Activated CD4-positive, alpha-beta T cell treated with anti-CD3 and anti-CD28 coated beads, Interleukin-2, amount 10 ng/mL, durations not matched to agents 7 days and 5 days (primary cell): ENCODE data around the gene KRTAP26-1. TPM values are rescaled to one million over a fixed set of nuclear protein-coding genes. Genes with fewer than 3 reads are reported as not detected.

Source experiments
- CTCF ChIA-PET: fragments of 350-600 bp; sonication (Branson Sonifier 250); formaldehyde crosslinking; loops from one replicate; lab custom pipeline; 2021; ENCODE audit warnings: antibody characterized with exemption; lab: Charles Lee
- POLR2A ChIA-PET: fragments of 350-600 bp; sonication (Branson Sonifier 250); formaldehyde crosslinking; loops from one replicate; lab custom pipeline; 2021; ENCODE audit warnings: antibody characterized with exemption; lab: Charles Lee
- DNase-seq: peaks from one replicate; pipeline ENCODE4 v3.0.0-alpha.2; 2020
- H3K27ac Mint-ChIP-seq: one replicate; pipeline ENCODE4 v1.8.0; 2021; ENCODE audit warnings: mild to moderate bottlenecking, moderate library complexity, mixed read lengths
- H3K27me3 Mint-ChIP-seq: one replicate; pipeline ENCODE4 v1.8.0; 2021; ENCODE audit warnings: mixed read lengths
- H3K36me3 Mint-ChIP-seq: one replicate; pipeline ENCODE4 v1.8.0; 2021; ENCODE audit warnings: low read depth, mixed read lengths
- H3K4me1 Mint-ChIP-seq: one replicate; pipeline ENCODE4 v1.8.0; 2021; ENCODE audit warnings: mixed read lengths
- H3K4me3 Mint-ChIP-seq: one replicate; pipeline ENCODE4 v1.8.0; 2021; ENCODE audit warnings: mild to moderate bottlenecking, moderate library complexity, mixed read lengths
- H3K9me3 Mint-ChIP-seq: one replicate; pipeline ENCODE4 v1.8.0; 2021; ENCODE audit warnings: mixed read lengths
- total RNA-seq, 2 experiments: library from RNA; stranded (reverse); gene quantifications; one replicate each; pipeline ENCODE4 v1.2.3, GENCODE V29; 2021

KRTAP26-1 gene, protein sequence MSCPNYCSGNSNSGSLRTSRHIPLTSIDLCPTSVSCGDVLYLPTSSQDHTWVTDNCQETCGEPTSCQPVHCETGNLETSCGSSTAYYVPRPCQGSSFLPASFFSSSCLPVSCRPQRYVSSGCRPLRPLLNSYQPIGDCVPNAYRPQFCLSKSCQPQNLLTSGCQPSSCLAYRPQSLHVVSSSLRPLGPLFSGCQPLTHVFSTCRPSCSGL
- total RNA-seq: not detected

DNA sequence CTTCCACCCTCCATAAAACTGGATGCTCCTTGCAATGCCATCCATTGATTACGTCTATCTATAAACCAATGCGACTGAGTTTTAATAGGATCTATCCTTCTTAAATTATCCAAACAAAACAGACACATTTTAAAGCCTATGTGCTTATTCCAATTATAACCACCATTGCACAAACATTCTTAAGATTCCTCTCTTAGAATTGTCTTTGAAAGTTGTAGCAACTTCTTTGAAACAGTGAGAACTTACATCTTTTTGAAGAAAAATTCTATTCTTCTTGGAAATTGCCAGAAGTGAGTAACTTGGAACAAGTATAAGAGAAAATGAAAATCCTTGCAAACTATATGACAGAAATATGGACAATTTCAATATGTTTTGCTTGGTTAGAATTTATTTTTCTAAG, at the start of gene KRTAP26-1:
Gene KRTAP26-1, minus strand, starts transcription at position 101 of the 400 bp plus-strand sequence. CDS start 280 bp downstream, outside the sequence.
- no peak within 1 kb of the TSS for H3K4me3 Mint-ChIP-seq
- H3K4me1 Mint-ChIP-seq: no peaks in the 10 kb centered on the region
- H3K9me3 Mint-ChIP-seq: no peaks in the 10 kb centered on the region
- ChIA-PET CTCF (no interaction called here), POLR2A (no interaction called here)
- no peaks in the 10 kb centered on the region for H3K27me3 Mint-ChIP-seq
- no peaks in the 10 kb centered on the region for H3K36me3 Mint-ChIP-seq
- DNase-seq: no peak
- no peak within 1 kb of the TSS for H3K27ac Mint-ChIP-seq

DNA sequence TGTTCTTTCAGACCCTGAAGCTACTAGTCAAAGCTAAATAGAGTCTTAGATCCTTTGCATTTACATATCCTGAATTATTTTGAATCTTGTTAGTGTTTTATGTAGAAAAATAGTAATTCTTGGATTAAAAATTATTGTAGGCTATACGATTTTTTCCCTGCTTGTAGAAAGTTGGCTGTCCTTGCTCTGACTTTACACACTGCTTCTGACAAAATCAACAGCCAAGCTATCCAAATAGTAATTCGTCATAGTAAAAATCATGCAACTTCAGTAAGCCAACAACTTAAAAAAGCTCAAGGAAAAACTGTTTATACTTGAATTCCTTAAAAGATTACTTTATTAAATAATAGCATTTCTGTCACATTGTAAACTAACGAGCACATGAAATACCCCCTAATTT, 35.8 kb upstream of the KRTAP26-1 start:
- ChIA-PET CTCF (no interaction called here), POLR2A (no interaction called here)
- H3K4me3 Mint-ChIP-seq: no peak overlapping the region
- H3K36me3 Mint-ChIP-seq: no peaks in the 10 kb centered on the region
- H3K27me3 Mint-ChIP-seq: peaks cover 3% of the 10 kb centered on the region
- no peak for DNase-seq
- no peak overlapping the region for H3K27ac Mint-ChIP-seq
- no peaks in the 10 kb centered on the region for H3K4me1 Mint-ChIP-seq
- H3K9me3 Mint-ChIP-seq: no peaks in the 10 kb centered on the region

DNA sequence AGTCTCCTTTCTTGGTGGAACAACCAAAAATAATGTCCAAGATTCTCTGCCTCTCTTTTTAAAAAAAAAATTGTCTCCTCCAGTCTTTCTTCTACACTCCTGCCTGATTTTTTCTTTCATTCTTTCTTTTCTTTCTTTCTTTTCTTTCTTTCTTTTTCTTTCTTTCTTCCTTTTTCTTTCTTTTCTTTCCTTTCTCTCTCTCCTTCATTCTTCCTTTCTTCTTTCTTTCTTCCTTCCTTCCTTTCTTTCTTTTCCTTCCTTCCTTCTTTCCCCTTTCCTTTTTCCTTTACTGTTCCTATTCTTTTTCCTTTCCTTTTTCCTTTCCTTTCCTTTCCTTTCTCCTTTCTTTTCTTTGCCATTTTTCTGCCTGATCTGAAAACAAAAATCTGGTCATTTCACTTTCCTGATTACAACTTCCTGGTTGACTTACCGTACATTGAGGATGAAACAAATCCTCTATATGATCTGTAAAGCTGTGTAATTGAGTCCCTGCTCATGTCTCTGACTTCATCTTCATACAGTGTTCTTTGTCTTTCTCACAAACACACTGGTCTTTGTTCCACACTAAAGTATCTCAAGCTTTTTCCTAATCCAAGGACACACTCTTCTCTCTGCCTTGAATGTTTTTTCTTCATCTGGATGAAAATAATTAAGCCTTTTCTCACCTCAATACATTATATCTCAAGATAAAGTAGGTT, 34.3 kb upstream of the KRTAP26-1 start:
- Mint-ChIP-seq H3K4me3 (no peak overlapping the region), H3K27me3 (peaks cover 3% of the 10 kb centered on the region), H3K36me3 (no peaks in the 10 kb centered on the region), H3K27ac (no peak overlapping the region), H3K9me3 (no peaks in the 10 kb centered on the region), H3K4me1 (no peaks in the 10 kb centered on the region)
- DNase-seq: no peak
- ChIA-PET POLR2A (no interaction called here), CTCF (no interaction called here)

DNA sequence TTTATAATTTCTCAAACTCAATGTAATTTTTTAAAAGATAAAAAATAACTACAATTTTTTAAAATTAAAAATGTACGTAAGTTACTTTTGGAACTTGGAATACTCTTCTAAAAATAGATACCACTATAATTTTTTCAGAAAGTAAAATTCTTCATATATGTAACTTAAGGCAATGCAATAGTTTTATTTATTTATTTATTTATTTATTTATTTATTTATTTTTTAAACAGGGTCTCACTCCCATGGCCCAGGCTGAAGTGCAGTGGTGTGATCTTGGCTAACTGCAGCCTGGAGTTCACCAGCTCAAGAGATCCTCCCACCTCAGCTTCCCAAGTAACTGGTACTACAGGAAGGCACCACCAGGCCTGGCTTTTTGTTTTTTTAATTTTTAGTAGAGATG, 31.4 kb upstream of the KRTAP26-1 start:
- ChIA-PET CTCF (interaction anchor here (0.6 kb wide), 1 partner anchor 495 kb away, joined by 3 read pairs; no protein-coding TSS in a partner anchor), POLR2A (no interaction called here)
- Mint-ChIP-seq H3K36me3 (no peaks in the 10 kb centered on the region), H3K4me1 (no peaks in the 10 kb centered on the region), H3K27ac (no peak overlapping the region), H3K27me3 (peaks cover 3% of the 10 kb centered on the region), H3K9me3 (no peaks in the 10 kb centered on the region), H3K4me3 (no peak overlapping the region)
- DNase-seq: no peak

DNA sequence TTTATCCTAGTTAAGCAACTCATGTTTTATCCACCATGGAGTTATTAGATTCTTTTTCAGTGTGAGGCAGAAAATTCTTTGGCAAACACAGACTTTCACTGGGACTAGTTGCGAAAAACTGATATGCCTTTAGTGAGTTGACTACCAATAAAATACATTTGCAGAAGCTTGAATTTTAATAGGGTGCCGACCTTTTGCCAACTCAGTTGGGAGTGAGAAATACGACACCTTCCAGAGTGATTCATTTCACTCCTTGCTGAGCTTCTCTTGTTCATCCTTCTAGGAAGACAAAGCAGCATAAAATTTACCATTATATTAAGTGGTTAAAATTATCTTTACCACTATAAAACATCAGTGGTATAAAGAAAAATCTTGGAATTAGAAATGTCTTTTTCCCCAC, 29.5 kb upstream of the KRTAP26-1 start:
- H3K36me3 Mint-ChIP-seq: no peaks in the 10 kb centered on the region
- H3K9me3 Mint-ChIP-seq: no peaks in the 10 kb centered on the region
- no peaks in the 10 kb centered on the region for H3K4me1 Mint-ChIP-seq
- no peak overlapping the region for H3K4me3 Mint-ChIP-seq
- no peak for DNase-seq
- ChIA-PET POLR2A (no interaction called here), CTCF (no interaction called here)
- peaks cover 3% of the 10 kb centered on the region for H3K27me3 Mint-ChIP-seq
- no peak overlapping the region for H3K27ac Mint-ChIP-seq

DNA sequence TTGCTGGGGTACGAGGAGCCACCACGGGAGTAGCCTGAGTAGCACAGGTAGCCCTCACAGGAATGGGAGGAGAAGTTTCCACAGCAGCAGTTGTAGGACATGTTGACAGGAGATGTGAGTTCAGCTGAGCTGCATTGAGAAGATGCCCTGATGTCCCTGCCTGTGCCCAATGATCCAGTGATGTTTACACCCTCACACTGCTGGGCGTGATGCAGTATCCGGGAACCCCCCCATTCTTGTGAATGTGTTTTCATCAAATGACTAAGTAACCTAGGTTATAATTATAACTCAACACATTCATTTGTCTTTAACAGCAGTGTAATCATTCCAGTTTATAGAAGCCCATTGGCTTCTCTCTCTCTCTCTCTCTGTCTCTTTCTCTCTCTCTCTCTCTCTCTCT, 28.4 kb upstream of the KRTAP26-1 start, which contains the start of gene KRTAP23-1:
Gene KRTAP23-1, minus strand, starts transcription at position 101 of the 400 bp plus-strand sequence. Its CDS starts 0 bp downstream, at position 101.
- no peak within 1 kb of the TSS for H3K4me3 Mint-ChIP-seq
- H3K4me1 Mint-ChIP-seq: no peaks in the 10 kb centered on the region
- H3K36me3 Mint-ChIP-seq: no peaks in the 10 kb centered on the region
- no peak for DNase-seq
- no peak within 1 kb of the TSS for H3K27ac Mint-ChIP-seq
- H3K9me3 Mint-ChIP-seq: no peaks in the 10 kb centered on the region
- POLR2A ChIA-PET: no interaction called here
- no peaks in the 10 kb centered on the region for H3K27me3 Mint-ChIP-seq
- CTCF ChIA-PET: no interaction called here

DNA sequence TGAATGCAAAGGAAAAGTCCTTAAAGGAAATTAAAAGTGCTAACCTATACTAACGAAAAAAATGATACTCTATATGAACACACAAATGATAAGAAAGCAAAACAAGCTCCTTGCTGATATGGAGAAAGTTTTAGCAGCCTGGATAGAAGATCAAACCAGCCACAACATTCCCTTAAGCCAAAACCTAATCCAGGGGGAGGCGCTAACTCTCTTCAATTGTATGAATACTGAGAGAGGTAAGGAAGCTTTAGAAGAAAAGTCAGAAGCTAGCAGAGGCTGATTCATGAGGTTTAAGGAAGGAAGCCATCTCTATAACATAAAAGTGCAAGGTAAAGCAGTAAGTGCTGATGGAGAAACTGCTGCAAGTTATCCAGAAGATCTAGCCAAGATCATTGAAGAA, 24.9 kb upstream of the KRTAP26-1 start:
- DNase-seq: no peak
- Mint-ChIP-seq H3K27ac (no peak overlapping the region), H3K27me3 (peaks cover 2% of the 10 kb centered on the region), H3K4me3 (no peak overlapping the region), H3K4me1 (no peaks in the 10 kb centered on the region), H3K9me3 (no peaks in the 10 kb centered on the region), H3K36me3 (no peaks in the 10 kb centered on the region)
- ChIA-PET CTCF (no interaction called here), POLR2A (no interaction called here)

DNA sequence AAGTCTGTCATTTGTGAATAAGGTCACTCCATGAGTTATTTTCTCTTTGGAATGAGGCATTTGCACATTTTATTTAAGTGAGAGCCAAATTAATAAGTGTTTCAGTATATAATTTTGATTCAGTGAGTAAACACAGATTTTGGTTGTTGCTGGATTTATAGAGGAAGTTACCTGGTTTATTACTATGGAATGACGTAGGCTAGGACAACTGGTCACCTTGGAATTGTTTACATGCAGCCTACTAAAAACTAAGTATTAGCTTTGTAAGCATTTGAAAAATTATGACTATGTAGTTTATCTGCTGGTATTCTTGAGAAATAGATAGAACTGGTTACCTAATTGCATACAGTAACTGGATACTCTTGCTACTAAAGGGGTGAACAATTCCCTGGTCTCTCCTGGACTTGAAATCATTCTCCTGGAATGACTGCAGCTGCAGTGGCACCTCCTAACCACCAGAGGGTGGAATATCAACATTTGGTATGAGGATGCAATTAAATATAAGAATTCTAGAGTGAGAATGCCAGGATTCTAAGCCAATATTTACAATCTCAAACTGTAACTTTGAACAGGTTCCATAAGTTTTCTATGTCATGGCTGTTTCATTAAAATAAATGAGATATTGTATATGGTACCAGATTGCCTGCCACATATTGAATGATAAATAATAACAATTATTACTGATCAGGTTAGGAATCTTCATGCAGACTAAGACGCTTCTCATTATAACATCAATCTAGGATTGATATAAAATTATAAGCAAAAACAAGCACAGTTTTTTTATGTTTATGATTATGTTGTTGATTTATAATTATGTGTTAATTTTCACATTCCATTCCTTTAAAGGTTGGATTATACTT, 20.8 kb upstream of the KRTAP26-1 start:
- ChIA-PET POLR2A (interaction anchor here (0.6 kb wide), 1 partner anchor 11 kb away, joined by 4 read pairs; no protein-coding TSS in a partner anchor), CTCF (no interaction called here)
- Mint-ChIP-seq H3K27ac (no peak overlapping the region), H3K27me3 (peaks cover 2% of the 10 kb centered on the region), H3K4me3 (no peak overlapping the region), H3K36me3 (no peaks in the 10 kb centered on the region), H3K9me3 (no peaks in the 10 kb centered on the region), H3K4me1 (no peaks in the 10 kb centered on the region)
- no peak for DNase-seq

DNA sequence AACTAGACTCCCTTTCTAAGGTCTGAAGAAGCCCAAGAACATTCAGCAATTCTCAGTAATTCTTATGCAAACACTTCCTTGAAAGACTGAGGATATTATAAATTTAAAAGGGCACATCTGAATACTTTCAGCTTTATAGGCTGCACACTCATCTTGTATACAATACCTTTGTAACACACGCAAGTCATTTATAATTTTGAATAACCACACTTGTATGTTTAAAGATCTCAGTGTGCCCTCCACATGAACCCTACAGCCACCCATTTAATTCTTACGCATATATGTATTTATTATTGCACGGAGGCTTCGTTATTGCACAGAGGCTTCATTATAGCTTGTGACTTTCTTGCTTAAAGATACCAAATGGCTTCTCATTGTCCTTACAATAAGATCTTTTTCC, 18.6 kb upstream of the KRTAP26-1 start:
- peaks cover 2% of the 10 kb centered on the region for H3K27me3 Mint-ChIP-seq
- no peaks in the 10 kb centered on the region for H3K9me3 Mint-ChIP-seq
- no peak overlapping the region for H3K27ac Mint-ChIP-seq
- no peaks in the 10 kb centered on the region for H3K4me1 Mint-ChIP-seq
- no peak overlapping the region for H3K4me3 Mint-ChIP-seq
- DNase-seq: no peak
- POLR2A ChIA-PET: no interaction called here
- H3K36me3 Mint-ChIP-seq: no peaks in the 10 kb centered on the region
- CTCF ChIA-PET: no interaction called here

DNA sequence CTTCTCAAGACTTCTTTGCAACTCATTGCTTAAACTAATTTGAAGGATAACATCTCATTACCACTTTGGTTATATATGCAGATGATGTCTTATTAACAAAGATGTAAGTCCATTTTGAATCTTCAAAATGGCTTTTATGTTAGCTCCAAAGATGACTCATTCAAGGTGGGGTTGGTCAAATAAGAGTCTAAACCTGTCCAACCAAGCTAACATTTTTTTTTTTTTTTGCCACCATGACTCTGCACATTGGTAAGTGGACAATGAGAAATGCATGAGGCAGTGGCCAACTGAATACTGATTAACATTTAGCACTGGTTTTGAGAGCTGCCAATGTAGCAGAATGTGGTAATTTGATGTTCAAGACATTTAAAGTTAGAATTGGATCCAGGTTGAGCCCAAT, 17.7 kb upstream of the KRTAP26-1 start:
- H3K27ac Mint-ChIP-seq: no peak overlapping the region
- no peak overlapping the region for H3K4me3 Mint-ChIP-seq
- ChIA-PET CTCF (no interaction called here), POLR2A (no interaction called here)
- no peaks in the 10 kb centered on the region for H3K36me3 Mint-ChIP-seq
- H3K9me3 Mint-ChIP-seq: no peaks in the 10 kb centered on the region
- no peaks in the 10 kb centered on the region for H3K27me3 Mint-ChIP-seq
- H3K4me1 Mint-ChIP-seq: no peaks in the 10 kb centered on the region
- DNase-seq: no peak

DNA sequence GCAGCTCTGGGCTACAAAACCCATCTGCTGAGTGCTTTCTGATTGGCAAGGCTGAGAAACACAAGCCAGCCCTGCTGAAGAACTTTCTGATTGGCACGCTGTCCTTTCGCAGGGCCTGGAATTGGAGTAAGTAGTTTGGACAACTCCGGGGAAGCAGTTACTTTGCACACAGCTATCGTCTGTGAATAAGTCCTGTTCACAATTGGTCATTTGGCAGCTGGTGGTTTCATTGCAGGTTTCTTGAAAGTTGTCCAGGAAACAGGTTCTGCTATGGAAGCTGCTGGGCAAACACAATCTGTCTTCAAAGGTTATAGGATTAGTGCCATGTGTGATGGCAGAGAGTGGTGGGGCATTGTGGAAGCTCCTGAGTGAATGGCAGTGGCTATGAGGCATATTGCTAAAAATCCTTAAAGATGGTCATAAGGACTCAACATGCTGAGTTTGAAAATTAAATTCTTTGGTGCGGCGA, 17.2 kb upstream of the KRTAP26-1 start, which contains the start of gene KRTAP27-1:
Gene KRTAP27-1, minus strand, starts transcription at position 419 of the 469 bp plus-strand sequence. Its CDS starts 26 bp downstream, at position 393.
- POLR2A ChIA-PET: no interaction called here
- no peaks in the 10 kb centered on the region for H3K9me3 Mint-ChIP-seq
- no peaks in the 10 kb centered on the region for H3K27me3 Mint-ChIP-seq
- H3K36me3 Mint-ChIP-seq: no peaks in the 10 kb centered on the region
- no peak within 1 kb of the TSS for H3K27ac Mint-ChIP-seq
- H3K4me3 Mint-ChIP-seq: no peak within 1 kb of the TSS
- H3K4me1 Mint-ChIP-seq: no peaks in the 10 kb centered on the region
- DNase-seq: no peak
- CTCF ChIA-PET: no interaction called here

DNA sequence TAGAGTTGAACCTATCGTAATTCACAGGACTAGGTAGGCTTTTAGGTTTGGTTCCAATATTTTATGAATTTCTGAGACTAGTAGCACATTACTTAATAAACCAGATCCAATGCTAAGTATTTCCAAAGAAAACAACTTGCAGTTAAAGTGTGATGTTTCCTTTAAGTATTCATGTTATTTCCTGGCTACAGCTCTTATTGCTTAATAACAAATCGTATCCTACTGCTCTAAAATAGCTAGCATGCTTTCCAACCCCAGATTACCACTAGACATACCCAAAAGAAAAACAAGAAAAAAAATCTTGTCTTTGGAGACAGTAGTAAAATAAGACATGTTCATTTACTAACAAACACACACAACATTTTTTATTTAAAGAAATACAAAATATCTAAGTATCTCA, 16.5 kb upstream of the KRTAP26-1 start:
- Mint-ChIP-seq H3K4me3 (no peak overlapping the region), H3K4me1 (no peaks in the 10 kb centered on the region), H3K27me3 (no peaks in the 10 kb centered on the region), H3K27ac (no peak overlapping the region), H3K9me3 (no peaks in the 10 kb centered on the region), H3K36me3 (no peaks in the 10 kb centered on the region)
- no peak for DNase-seq
- ChIA-PET POLR2A (no interaction called here), CTCF (no interaction called here)

DNA sequence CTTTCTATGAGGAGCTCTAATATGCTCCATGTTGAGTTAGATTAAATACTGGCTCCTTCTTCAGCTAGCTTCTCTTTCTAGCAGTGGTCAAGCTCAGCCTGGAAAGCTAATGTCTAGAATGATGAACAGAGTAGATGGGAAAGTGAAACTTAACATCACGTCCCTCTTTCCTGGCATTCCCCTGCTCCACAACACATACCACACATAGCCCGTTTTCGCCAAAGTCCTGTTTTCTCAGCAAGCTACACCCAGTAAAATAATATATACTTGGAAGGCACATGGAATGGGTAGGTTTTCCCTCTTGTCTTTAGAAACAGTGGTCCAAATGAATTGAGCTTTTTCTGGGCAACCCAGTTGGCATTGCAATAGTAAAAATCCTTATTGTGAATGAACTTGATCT, 13.6 kb upstream of the KRTAP26-1 start:
- ChIA-PET CTCF (interaction anchor here (0.6 kb wide), 1 partner anchor 1897 kb away, joined by 3 read pairs; no protein-coding TSS in a partner anchor), POLR2A (no interaction called here)
- Mint-ChIP-seq H3K4me3 (no peak overlapping the region), H3K27me3 (no peaks in the 10 kb centered on the region), H3K9me3 (no peaks in the 10 kb centered on the region), H3K36me3 (no peaks in the 10 kb centered on the region), H3K27ac (no peak overlapping the region), H3K4me1 (no peaks in the 10 kb centered on the region)
- DNase-seq: no peak
